ENCODE results near the gene APMAP.

The APMAP gene

GRCh38 chr20:24992487-24993205 is at the start of gene APMAP:
APMAP (minus strand) TSS chr20:24992751; CDS start chr20:24992688, 63 bp downstream.
- Histone ChIP-seq H3K27ac (peak within 1 kb of the TSS; percentile 94), H3K4me3 (peak within 1 kb of the TSS; percentile 80)
- DNase-seq (ENCODE audit: low spot score) = peak; percentile 95
- TF ChIP-seq CTCF (IDR thresholded peaks at IDR 0.05) = no peak

GRCh38 chr20:25041813-25042530 is 49.4 kb upstream of the APMAP start:
- no peak for TF ChIP-seq CTCF (IDR thresholded peaks at IDR 0.05)
- H3K27ac ChIP-seq = peak overlapping the region; percentile 69 to 94
- DNase-seq (ENCODE audit: low spot score) = no peak
- H3K4me3 ChIP-seq = no peak overlapping the region

GRCh38 chr20:25040438-25040831 is 47.9 kb upstream of the APMAP start:
- peak overlapping the region; percentile 45 for H3K4me3 ChIP-seq
- no peak for DNase-seq (ENCODE audit: low spot score)
- no peak for TF ChIP-seq CTCF (IDR thresholded peaks at IDR 0.05)
- H3K27ac ChIP-seq = peak overlapping the region; percentile 87 to 94

GRCh38 chr20:25039697-25040437 is 47.3 kb upstream of the APMAP start:
- DNase-seq (ENCODE audit: low spot score) = peak; percentile 94
- TF ChIP-seq CTCF (IDR thresholded peaks at IDR 0.05) = no peak
- H3K27ac ChIP-seq = peak overlapping the region; percentile 87 to 94
- H3K4me3 ChIP-seq = peak overlapping the region; percentile 45

GRCh38 chr20:25038591-25039015 is 46.1 kb upstream of the APMAP start:
- no peak overlapping the region for H3K4me3 ChIP-seq
- no peak for DNase-seq (ENCODE audit: low spot score)
- peak overlapping the region; percentile 87 to 94 for H3K27ac ChIP-seq
- TF ChIP-seq CTCF (IDR thresholded peaks at IDR 0.05) = no peak

GRCh38 chr20:25038103-25038410 is 45.5 kb upstream of the APMAP start:
- Histone ChIP-seq H3K4me3 (no peak overlapping the region), H3K27ac (peak overlapping the region; percentile 87 to 94)
- TF ChIP-seq CTCF (IDR thresholded peaks at IDR 0.05) = no peak
- no peak for DNase-seq (ENCODE audit: low spot score)

All from coronary artery (tissue), 2 donors.